K562 (cell line): ENCODE measurements around the gene SAXO1. TPM values are rescaled to one million over a fixed set of nuclear protein-coding genes. Genes with fewer than 3 reads are reported as not detected.

Source experiments
- ATAC-seq: fragments of 200-7000 bp; cut with Tn5 transposase; 3 replicates; pipeline ENCODE4 v1.9.1; 2020; ENCODE audit warnings: moderate library complexity
- BruUV-seq: library from RNA; stranded (reverse); fragments of 400-500 nt; replicated peaks from 2 replicates; lab custom pipeline; 2021; lab: Mats Ljungman, UMichigan
- CTCF ChIA-PET: fragments of 300-600 bp; formaldehyde crosslinking; extraction: SDS; loops from one replicate; lab custom pipeline; 2021; ENCODE audit warnings: low intra/inter-chr PET ratio; lab: Yijun Ruan, JAX
- POLR2A ChIA-PET: fragments of 300-600, 350-650 bp; sonication (Branson Sonifier 250); formaldehyde crosslinking; extraction: SDS; loops from one replicate; lab custom pipeline; 2021; ENCODE audit warnings: antibody characterized with exemption, inconsistent platforms; lab: Yijun Ruan, JAX
- DNase-seq, 4 experiments: peaks; one replicate each; pipeline versions ENCODE4 v3.0.0 to v3.0.0-alpha.2; 2011 to 2018; ENCODE audit warnings: low spot score in 3 of 4, mixed read lengths in 3 of 4; ENCODE audit errors: extremely low read depth in 1 of 4
- FAIRE-seq: peaks from 2 replicates; lab custom pipeline; 2011; peaks lifted over from hg19 to GRCh38; lab: Jason Lieb, UNC
- H2AFZ ChIP-seq: 2 replicates; pipeline ENCODE4 v1.6.0; 2011; ENCODE audit warnings: low read depth, low read length, control low read depth, inconsistent platforms
- H3K27ac ChIP-seq: fragments of 200-600 bp; 3 replicates; pipeline ENCODE4 v1.8.0; 2011; ENCODE audit warnings: low read depth, mild to moderate bottlenecking, control low read depth, inconsistent platforms, low read length, moderate library complexity, mixed read lengths; ENCODE audit errors: extremely low read depth
- H3K27me3 ChIP-seq, 2 experiments: fragments of 300-600 bp in 1 of 2; 2 replicates in 1 of 2; 3 replicates in 1 of 2; pipeline versions ENCODE4 v1.6.0 to v1.8.0; 2011; ENCODE audit warnings: inconsistent platforms in 2 of 2, low read length in 2 of 2, mild to moderate bottlenecking in 1 of 2, mixed read lengths in 1 of 2, moderate library complexity in 1 of 2; ENCODE audit not compliant: control insufficient read depth in 2 of 2, insufficient read depth in 2 of 2
- H3K36me3 ChIP-seq: fragments of 300-600 bp; 3 replicates; pipeline ENCODE4 v1.8.0; 2011; ENCODE audit warnings: mild to moderate bottlenecking, low read length, inconsistent platforms; ENCODE audit not compliant: control insufficient read depth, insufficient read depth
- H3K4me1 ChIP-seq, 2 experiments: fragments of 200-600 bp in 1 of 2; replicated peaks in 1 of 2; 2 replicates in 1 of 2; 3 replicates in 1 of 2; pipeline versions ENCODE4 v1.5.1 to v1.8.0; 2011; ENCODE audit warnings: inconsistent platforms in 2 of 2, low read length in 2 of 2, mild to moderate bottlenecking in 1 of 2, mixed read lengths in 1 of 2, moderate library complexity in 1 of 2; ENCODE audit not compliant: control insufficient read depth in 2 of 2, insufficient read depth in 2 of 2
- H3K4me2 ChIP-seq: 2 replicates; pipeline ENCODE4 v1.6.1; 2011; ENCODE audit warnings: low read length, control low read depth, inconsistent platforms, mixed read lengths; ENCODE audit not compliant: insufficient read depth
- H3K4me3 ChIP-seq: fragments of 200-600 bp; sonication (generic), shearing (Covaris generic); 2 replicates; pipeline ENCODE4 v1.5.1; 2016; ENCODE audit warnings: control low read depth, inconsistent platforms
- H3K79me2 ChIP-seq: fragments of 200-600 bp; 3 replicates; pipeline ENCODE4 v1.8.0; 2011; ENCODE audit warnings: low read length, inconsistent platforms; ENCODE audit not compliant: control insufficient read depth, insufficient read depth
- H3K9ac ChIP-seq, 2 experiments: 2 replicates each; pipeline versions ENCODE4 v1.6.0 to v1.6.1; 2011; ENCODE audit warnings: low read depth in 2 of 2, low read length in 2 of 2, control low read depth in 1 of 2, inconsistent platforms in 1 of 2, mild to moderate bottlenecking in 1 of 2, mixed read lengths in 1 of 2; ENCODE audit not compliant: insufficient read depth in 1 of 2
- H3K9me1 ChIP-seq: one replicate; pipeline ENCODE4 v1.6.0; 2011; ENCODE audit warnings: inconsistent platforms, mild to moderate bottlenecking, low read length, moderate library complexity; ENCODE audit not compliant: control insufficient read depth, insufficient read depth
- H3K9me3 ChIP-seq: replicated peaks from 2 replicates; pipeline ENCODE4 v1.5.1; 2011; ENCODE audit warnings: low read depth, low read length, inconsistent platforms; ENCODE audit not compliant: control insufficient read depth, insufficient read depth
- H4K20me1 ChIP-seq: replicated peaks from 2 replicates; pipeline ENCODE4 v1.6.1; 2011; ENCODE audit warnings: low read length, inconsistent platforms, mixed read lengths; ENCODE audit not compliant: control insufficient read depth, insufficient read depth
- ARNT ChIP-seq, 2 experiments: fragments of 450-650 bp; IDR thresholded peaks; 2 replicates each; pipeline ENCODE4 v1.6.1; 2016; ENCODE audit warnings: mild to moderate bottlenecking in 1 of 2
- BACH1 ChIP-seq: fragments of 200-800 bp; sonication (Bioruptor generic); IDR thresholded peaks from 2 replicates; pipeline ENCODE4 v1.6.1; 2016; ENCODE audit warnings: missing genetic modification characterization, missing compliant biosample characterization
- CBX2 ChIP-seq: fragments of 200-600 bp; sonication (generic); IDR thresholded peaks from one replicate; pipeline ENCODE4 v1.6.1; 2012; ENCODE audit warnings: mild to moderate bottlenecking, low read length, inconsistent platforms; ENCODE audit not compliant: insufficient read depth, poor library complexity, severe bottlenecking
- COPS2 ChIP-seq: fragments of 450-650 bp; conservative IDR thresholded peaks from 2 replicates; pipeline ENCODE4 v1.6.1; 2016; ENCODE audit warnings: mild to moderate bottlenecking, moderate library complexity
- HMG20B ChIP-seq: fragments of 250-450 bp; sonication (Bioruptor Pico); IDR thresholded peaks from 2 replicates; pipeline ENCODE4 v1.5.0; 2021; ENCODE audit warnings: mild to moderate bottlenecking
- HNRNPL ChIP-seq: fragments of 200-400 bp; formaldehyde crosslinking; IDR thresholded peaks from 2 replicates; pipeline ENCODE4 v1.6.1; 2017; ENCODE audit warnings: low read depth, mild to moderate bottlenecking, low read length
- HOXB6 ChIP-seq: fragments of 250-450 bp; sonication (Bioruptor Pico); IDR thresholded peaks from 2 replicates; pipeline ENCODE4 v1.5.1; 2022; ENCODE audit warnings: mild to moderate bottlenecking, borderline replicate concordance
- IRF2 ChIP-seq: sonication (generic); formaldehyde crosslinking; IDR thresholded peaks from 2 replicates; pipeline ENCODE4 v1.8.1; 2022; ENCODE audit warnings: mild to moderate bottlenecking, missing genetic modification reagents
- KDM1A ChIP-seq, 2 experiments: fragments of 450-650 bp; IDR thresholded peaks; 2 replicates each; pipeline ENCODE4 v1.6.1; 2016; ENCODE audit warnings: mild to moderate bottlenecking in 2 of 2
- NFIX ChIP-seq: fragments of 250-450 bp; sonication (Bioruptor Pico); IDR thresholded peaks from 2 replicates; pipeline ENCODE4 v1.4.0; 2020; ENCODE audit warnings: low read depth, mild to moderate bottlenecking, moderate library complexity
- PCBP1 ChIP-seq: fragments of 200-400 bp; formaldehyde crosslinking; IDR thresholded peaks from 2 replicates; pipeline ENCODE4 v1.6.1; 2018; ENCODE audit warnings: mild to moderate bottlenecking, low read depth, low read length; ENCODE audit not compliant: poor library complexity, severe bottlenecking
- SAFB2 ChIP-seq: fragments of 200-400 bp; formaldehyde crosslinking; IDR thresholded peaks from 2 replicates; pipeline ENCODE4 v1.6.1; 2018; ENCODE audit warnings: borderline replicate concordance, low read length, low read depth, moderate library complexity; ENCODE audit not compliant: severe bottlenecking
- ZBTB1 ChIP-seq: sonication (generic); formaldehyde crosslinking; IDR thresholded peaks from 2 replicates; pipeline ENCODE4 v1.8.1; 2023; ENCODE audit warnings: missing genetic modification reagents, low read depth, mild to moderate bottlenecking, borderline replicate concordance
- ZC3H11A ChIP-seq: IDR thresholded peaks from 2 replicates; pipeline ENCODE4 v1.6.1; 2012; ENCODE audit warnings: low read depth, low read length, improper control_type of control experiment
- ZEB2 ChIP-seq: fragments of 450-650 bp; IDR thresholded peaks from 2 replicates; pipeline ENCODE4 v1.6.1; 2016
- ZNF12 ChIP-seq: sonication (generic); formaldehyde crosslinking; IDR thresholded peaks from 2 replicates; pipeline ENCODE4 v1.4.0; 2020; ENCODE audit warnings: mild to moderate bottlenecking, missing genetic modification reagents
- ZNF3 ChIP-seq: fragments of 250-450 bp; sonication (Bioruptor Pico); IDR thresholded peaks from 2 replicates; pipeline ENCODE4 v1.5.0; 2021; ENCODE audit warnings: mild to moderate bottlenecking, moderate library complexity
- WGBS: fragments of 100-300 bp; shearing (Covaris generic); methylation state at CpG from one replicate; pipeline ENCODE4 v1.1.6; 2016; ENCODE audit warnings: low coverage, mixed read lengths; ENCODE audit not compliant: insufficient coverage; ENCODE audit errors: missing lambda C conversion rate; 5-methylcytosine and 5-hydroxymethylcytosine counted together
- in situ Hi-C: fragments of 300-500 bp; cut with MboI; formaldehyde crosslinking; loops from 4 replicates; pipeline ENCODE4 v1.15.0; 2018; ENCODE audit warnings: inconsistent platforms, mixed read lengths
- intact Hi-C: fragments of 100-400 bp; cut with micrococcal nuclease; formaldehyde crosslinking; loops from 2 replicates; pipeline ENCODE4 v1.14.2; 2022
- polyA plus RNA-seq, 8 experiments: library from polyadenylated mRNA; depleted of rRNA in 4 of 8; stranded (reverse) in 5 of 8; unstranded in 3 of 8; fragments of >200 nt; fragmentation: Nextera tagmentation in 2 of 8; fragmentation: Illumina TruSeq in 1 of 8; extraction: Ambion mirVana in 2 of 8; extraction: Trizol in 1 of 8; gene quantifications; 2 replicates each; pipeline versions ENCODE4 v1.2.1 to v1.2.3, GENCODE V29; 2011 to 2014; ENCODE audit warnings: inconsistent platforms in 1 of 8, missing spikeins in 1 of 8
- total RNA-seq, 7 experiments: library from RNA; depleted of rRNA in 6 of 7; stranded (reverse); fragments of >200 nt in 6 of 7; fragmentation: Illumina TruSeq in 2 of 7; extraction: Trizol in 2 of 7; gene quantifications; 2 replicates each; pipeline versions ENCODE4 v1.2.1 to v1.2.3, GENCODE V29; 2011 to 2021; ENCODE audit warnings: low replicate concordance in 1 of 7
- TF ChIP-seq, protein P1 (sequence below): IDR thresholded peaks from 2 replicates; pipeline ENCODE4 v1.6.1; 2012; ENCODE audit warnings: low read depth, low read length, improper control_type of control experiment, borderline replicate concordance
- TF ChIP-seq, protein P2 (sequence below), 3 experiments: fragments of 200-800 bp in 1 of 3; fragments of 250-450 bp in 1 of 3; fragments of 450-650 bp in 1 of 3; sonication (Bioruptor Pico) in 1 of 3; sonication (Bioruptor generic) in 1 of 3; formaldehyde crosslinking in 1 of 3; IDR thresholded peaks; 2 replicates each; pipeline versions ENCODE4 v1.6.1 to v1.8.0; 2016 to 2022; ENCODE audit warnings: mild to moderate bottlenecking in 2 of 3, missing genetic modification characterization in 2 of 3, missing compliant biosample characterization in 1 of 3, moderate library complexity in 1 of 3

The SAXO1 gene
- total and polyA plus RNA-seq, 9 of the 15 experiments (the other 6 are each of a cell fraction or from before 2014, with no cell fraction given), result 0.04 TPM; not detected in 8

DNA sequence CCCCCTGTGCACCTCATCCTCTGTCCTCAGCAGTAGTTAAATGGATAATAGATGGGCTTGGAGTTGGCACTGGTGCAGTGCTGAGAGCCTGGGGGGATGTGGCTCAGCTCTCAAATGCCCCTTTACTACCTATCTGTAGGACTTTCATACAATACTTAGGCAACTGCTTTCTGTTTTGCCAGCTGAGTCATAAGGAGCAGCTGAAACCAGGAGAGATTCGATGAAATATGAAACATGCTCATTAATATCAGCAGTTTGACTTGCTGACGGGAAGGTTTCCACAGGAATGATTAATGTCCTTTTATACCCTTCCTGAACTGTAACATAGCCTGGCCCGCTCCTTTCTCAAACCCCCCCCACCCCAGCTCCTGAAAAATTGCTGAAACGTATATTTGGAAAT lies 142.6 kb downstream of the SAXO1 start (continued):
- TF ChIP-seq, protein P1, sequence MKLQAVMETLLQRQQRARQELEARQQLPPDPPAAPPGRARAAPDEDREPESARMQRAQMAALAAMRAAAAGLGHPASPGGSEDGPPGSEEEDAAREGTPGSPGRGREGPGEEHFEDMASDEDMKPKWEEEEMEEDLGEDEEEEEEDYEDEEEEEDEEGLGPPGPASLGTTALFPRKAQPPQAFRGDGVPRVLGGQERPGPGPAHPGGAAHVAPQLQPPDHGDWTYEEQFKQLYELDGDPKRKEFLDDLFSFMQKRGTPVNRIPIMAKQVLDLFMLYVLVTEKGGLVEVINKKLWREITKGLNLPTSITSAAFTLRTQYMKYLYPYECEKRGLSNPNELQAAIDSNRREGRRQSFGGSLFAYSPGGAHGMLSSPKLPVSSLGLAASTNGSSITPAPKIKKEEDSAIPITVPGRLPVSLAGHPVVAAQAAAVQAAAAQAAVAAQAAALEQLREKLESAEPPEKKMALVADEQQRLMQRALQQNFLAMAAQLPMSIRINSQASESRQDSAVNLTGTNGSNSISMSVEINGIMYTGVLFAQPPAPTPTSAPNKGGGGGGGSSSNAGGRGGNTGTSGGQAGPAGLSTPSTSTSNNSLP, result no peak
- no peak for TF ChIP-seq ZBTB1
- no peak for TF ChIP-seq ZNF12 (CRISPR knock-in tag)
- TF ChIP-seq ZEB2, result no peak
- no peak for TF ChIP-seq CBX2
- no peak for TF ChIP-seq NFIX (CRISPR knock-in tag)

DNA sequence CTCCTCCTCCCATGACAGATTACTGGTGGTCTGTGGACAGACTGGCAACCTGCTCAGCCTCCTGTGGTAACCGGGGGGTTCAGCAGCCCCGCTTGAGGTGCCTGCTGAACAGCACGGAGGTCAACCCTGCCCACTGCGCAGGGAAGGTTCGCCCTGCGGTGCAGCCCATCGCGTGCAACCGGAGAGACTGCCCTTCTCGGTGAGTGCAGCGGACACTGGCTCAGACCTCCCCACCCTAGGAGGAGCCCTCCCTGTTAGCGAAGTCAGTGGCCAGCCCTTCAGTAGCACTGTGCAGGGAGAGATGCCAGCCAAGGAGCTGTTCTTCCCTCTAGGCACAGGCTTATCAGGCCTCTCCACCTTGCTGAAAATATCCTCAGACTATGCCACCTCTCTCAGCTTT lies 143.5 kb downstream of the SAXO1 start:
- CTCF ChIA-PET, result no interaction called here
- no peaks in the 10 kb centered on the region for H3K79me2 ChIP-seq
- DNase-seq, result no peak
- TF ChIP-seq, protein P2, sequence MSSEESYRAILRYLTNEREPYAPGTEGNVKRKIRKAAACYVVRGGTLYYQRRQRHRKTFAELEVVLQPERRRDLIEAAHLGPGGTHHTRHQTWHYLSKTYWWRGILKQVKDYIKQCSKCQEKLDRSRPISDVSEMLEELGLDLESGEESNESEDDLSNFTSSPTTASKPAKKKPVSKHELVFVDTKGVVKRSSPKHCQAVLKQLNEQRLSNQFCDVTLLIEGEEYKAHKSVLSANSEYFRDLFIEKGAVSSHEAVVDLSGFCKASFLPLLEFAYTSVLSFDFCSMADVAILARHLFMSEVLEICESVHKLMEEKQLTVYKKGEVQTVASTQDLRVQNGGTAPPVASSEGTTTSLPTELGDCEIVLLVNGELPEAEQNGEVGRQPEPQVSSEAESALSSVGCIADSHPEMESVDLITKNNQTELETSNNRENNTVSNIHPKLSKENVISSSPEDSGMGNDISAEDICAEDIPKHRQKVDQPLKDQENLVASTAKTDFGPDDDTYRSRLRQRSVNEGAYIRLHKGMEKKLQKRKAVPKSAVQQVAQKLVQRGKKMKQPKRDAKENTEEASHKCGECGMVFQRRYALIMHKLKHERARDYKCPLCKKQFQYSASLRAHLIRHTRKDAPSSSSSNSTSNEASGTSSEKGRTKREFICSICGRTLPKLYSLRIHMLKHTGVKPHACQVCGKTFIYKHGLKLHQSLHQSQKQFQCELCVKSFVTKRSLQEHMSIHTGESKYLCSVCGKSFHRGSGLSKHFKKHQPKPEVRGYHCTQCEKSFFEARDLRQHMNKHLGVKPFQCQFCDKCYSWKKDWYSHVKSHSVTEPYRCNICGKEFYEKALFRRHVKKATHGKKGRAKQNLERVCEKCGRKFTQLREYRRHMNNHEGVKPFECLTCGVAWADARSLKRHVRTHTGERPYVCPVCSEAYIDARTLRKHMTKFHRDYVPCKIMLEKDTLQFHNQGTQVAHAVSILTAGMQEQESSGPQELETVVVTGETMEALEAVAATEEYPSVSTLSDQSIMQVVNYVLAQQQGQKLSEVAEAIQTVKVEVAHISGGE (CRISPR knock-in tag; IDR thresholded peaks at IDR 0.05), result no peak
- no peak for TF ChIP-seq HNRNPL
- TF ChIP-seq HMG20B (CRISPR knock-in tag), result no peak
- no peak for TF ChIP-seq PCBP1
- no peak for TF ChIP-seq ARNT (IDR thresholded peaks at IDR 0.05)
- no peak for TF ChIP-seq KDM1A (IDR thresholded peaks at IDR 0.05)
- TF ChIP-seq COPS2, result no peak
- TF ChIP-seq ZNF3, result no peak
- no peak for TF ChIP-seq IRF2 (CRISPR knock-in tag)
- TF ChIP-seq HOXB6 (CRISPR knock-in tag), result no peak
- no peak for TF ChIP-seq ZC3H11A
- TF ChIP-seq SAFB2, result no peak
- TF ChIP-seq BACH1, result no peak
- TF ChIP-seq, all 486 proteins: peak for 0
- no peak overlapping the region for H3K27ac ChIP-seq
- no peak overlapping the region for H3K4me3 ChIP-seq
- intact Hi-C loops (no loop called here), in situ Hi-C loops (no loop called here)
- H3K27me3 ChIP-seq, result no peaks in the 10 kb centered on the region
- H2AFZ ChIP-seq, result no peak overlapping the region
- H3K4me1 ChIP-seq, result no peaks in the 10 kb centered on the region
- ATAC-seq (no peak), FAIRE-seq (no peak)
- no peak overlapping the region for H3K9ac ChIP-seq
- BruUV-seq, result no TSS peak
- no peaks in the 10 kb centered on the region for H3K9me3 ChIP-seq
- H3K36me3 ChIP-seq, result no peaks in the 10 kb centered on the region
- POLR2A ChIA-PET, result no interaction called here
- 0% methylated on average over 4 of the region's 12 CpGs for WGBS
- H4K20me1 ChIP-seq, result no peaks in the 10 kb centered on the region
- no peaks in the 10 kb centered on the region for H3K9me1 ChIP-seq
- no peak overlapping the region for H3K4me2 ChIP-seq
